Ishikawa (cell line): ENCODE data around the gene BAHD1.

Experiments
- EP300 ChIP-seq: IDR thresholded peaks from 2 replicates; pipeline ENCODE4 v1.6.1; 2012; ENCODE audit warnings: borderline replicate concordance
- RAD21 ChIP-seq: IDR thresholded peaks from 2 replicates; pipeline ENCODE4 v1.6.1; 2012; ENCODE audit warnings: low read depth
- TF ChIP-seq, protein P1 (sequence below): IDR thresholded peaks from 2 replicates; pipeline ENCODE4 v1.6.1; 2012; ENCODE audit warnings: low read depth, mild to moderate bottlenecking

DNA sequence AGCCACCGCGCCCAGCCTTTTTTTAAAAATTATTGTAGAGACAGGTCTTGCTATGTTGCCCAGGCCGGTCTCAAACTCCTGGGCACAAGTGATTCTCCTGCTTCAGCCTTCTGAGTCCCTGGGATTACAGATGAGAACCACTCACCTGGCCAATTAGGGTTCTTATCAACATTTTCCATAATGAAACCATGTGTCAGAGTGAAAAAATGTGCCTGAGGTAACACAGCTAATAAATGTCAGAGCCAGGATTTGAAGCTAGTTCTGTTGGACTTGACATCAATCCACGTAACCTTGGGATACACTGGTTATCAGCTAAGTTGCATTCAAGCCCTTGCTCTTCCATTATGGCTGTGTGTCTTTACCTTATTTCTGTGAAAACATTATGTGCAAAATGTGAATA is 59.2 kb downstream of the BAHD1 start:
- TF ChIP-seq RAD21 = no peak
- no peak for TF ChIP-seq EP300
- TF ChIP-seq, protein P1, sequence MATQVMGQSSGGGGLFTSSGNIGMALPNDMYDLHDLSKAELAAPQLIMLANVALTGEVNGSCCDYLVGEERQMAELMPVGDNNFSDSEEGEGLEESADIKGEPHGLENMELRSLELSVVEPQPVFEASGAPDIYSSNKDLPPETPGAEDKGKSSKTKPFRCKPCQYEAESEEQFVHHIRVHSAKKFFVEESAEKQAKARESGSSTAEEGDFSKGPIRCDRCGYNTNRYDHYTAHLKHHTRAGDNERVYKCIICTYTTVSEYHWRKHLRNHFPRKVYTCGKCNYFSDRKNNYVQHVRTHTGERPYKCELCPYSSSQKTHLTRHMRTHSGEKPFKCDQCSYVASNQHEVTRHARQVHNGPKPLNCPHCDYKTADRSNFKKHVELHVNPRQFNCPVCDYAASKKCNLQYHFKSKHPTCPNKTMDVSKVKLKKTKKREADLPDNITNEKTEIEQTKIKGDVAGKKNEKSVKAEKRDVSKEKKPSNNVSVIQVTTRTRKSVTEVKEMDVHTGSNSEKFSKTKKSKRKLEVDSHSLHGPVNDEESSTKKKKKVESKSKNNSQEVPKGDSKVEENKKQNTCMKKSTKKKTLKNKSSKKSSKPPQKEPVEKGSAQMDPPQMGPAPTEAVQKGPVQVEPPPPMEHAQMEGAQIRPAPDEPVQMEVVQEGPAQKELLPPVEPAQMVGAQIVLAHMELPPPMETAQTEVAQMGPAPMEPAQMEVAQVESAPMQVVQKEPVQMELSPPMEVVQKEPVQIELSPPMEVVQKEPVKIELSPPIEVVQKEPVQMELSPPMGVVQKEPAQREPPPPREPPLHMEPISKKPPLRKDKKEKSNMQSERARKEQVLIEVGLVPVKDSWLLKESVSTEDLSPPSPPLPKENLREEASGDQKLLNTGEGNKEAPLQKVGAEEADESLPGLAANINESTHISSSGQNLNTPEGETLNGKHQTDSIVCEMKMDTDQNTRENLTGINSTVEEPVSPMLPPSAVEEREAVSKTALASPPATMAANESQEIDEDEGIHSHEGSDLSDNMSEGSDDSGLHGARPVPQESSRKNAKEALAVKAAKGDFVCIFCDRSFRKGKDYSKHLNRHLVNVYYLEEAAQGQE = no peak
